Panc1 (cell line): ENCODE results near the gene CCDC40. TPM values are rescaled to one million over a fixed set of nuclear protein-coding genes. Genes with fewer than 3 reads are reported as not detected.

Experiments used
- ATAC-seq: fragments of 200-7000 bp; cut with Tn5 transposase; 2 replicates; pipeline ENCODE4 v1.9.1; 2020; ENCODE audit warnings: mild to moderate bottlenecking, moderate library complexity
- BruUV-seq: library from RNA; stranded (reverse); fragments of 400-500 nt; replicated peaks from 2 replicates; lab custom pipeline; 2021; lab: Mats Ljungman, UMichigan
- CTCF ChIA-PET: fragments of 300-600 bp; sonication (Branson Sonifier 250); formaldehyde crosslinking; loops from one replicate; lab custom pipeline; 2022; ENCODE audit warnings: antibody characterized with exemption; lab: Charles Lee
- POLR2A ChIA-PET: fragments of 300-600 bp; sonication (Branson Sonifier 250); formaldehyde crosslinking; loops from one replicate; lab custom pipeline; 2022; ENCODE audit warnings: antibody characterized with exemption; lab: Charles Lee
- DNase-seq: peaks from one replicate; pipeline ENCODE4 v3.0.0-alpha.2; 2010; ENCODE audit warnings: low read depth, low spot score
- H3K27ac ChIP-seq: 2 replicates; pipeline ENCODE4 v1.5.1; 2011; ENCODE audit warnings: mild to moderate bottlenecking, low read length, inconsistent platforms
- H3K27me3 ChIP-seq: fragments of 200-500 bp; sonication (Bioruptor generic); 2 replicates; pipeline ENCODE4 v1.6.0; 2014; ENCODE audit warnings: low read length, inconsistent platforms; ENCODE audit not compliant: control insufficient read depth, insufficient read depth
- H3K36me3 ChIP-seq: fragments of 200-500 bp; sonication (Bioruptor generic); 2 replicates; pipeline ENCODE4 v1.5.1; 2014; ENCODE audit warnings: inconsistent platforms, mild to moderate bottlenecking, low read length, moderate library complexity; ENCODE audit not compliant: control insufficient read depth, insufficient read depth
- H3K4me1 ChIP-seq: 2 replicates; pipeline ENCODE4 v1.5.1; 2011; ENCODE audit warnings: inconsistent platforms, mild to moderate bottlenecking, low read length, moderate library complexity; ENCODE audit not compliant: control insufficient read depth, insufficient read depth
- H3K4me3 ChIP-seq, 2 experiments: 2 replicates each; pipeline ENCODE4 v1.5.1; 2011 to 2012; ENCODE audit warnings: low read depth in 2 of 2, low read length in 2 of 2, mild to moderate bottlenecking in 2 of 2, inconsistent platforms in 1 of 2, moderate library complexity in 1 of 2
- H3K9me3 ChIP-seq: fragments of 200-500 bp; sonication (Bioruptor generic); 2 replicates; pipeline ENCODE4 v1.5.1; 2014; ENCODE audit warnings: low read depth, mild to moderate bottlenecking, inconsistent platforms, low read length, moderate library complexity; ENCODE audit not compliant: control insufficient read depth, insufficient read depth
- CTCF ChIP-seq: fragments of 450-650 bp; IDR thresholded peaks from 2 replicates; pipeline ENCODE4 v1.5.1; 2017; ENCODE audit warnings: mild to moderate bottlenecking
- POLR2AphosphoS5 ChIP-seq: IDR thresholded peaks from 2 replicates; pipeline ENCODE4 v1.6.1; 2012; ENCODE audit warnings: mild to moderate bottlenecking, low read depth, low read length, moderate library complexity
- REST ChIP-seq, 2 experiments: IDR thresholded peaks; 2 replicates each; pipeline ENCODE4 v1.6.1; 2011 to 2012; ENCODE audit warnings: low read depth in 2 of 2, control low read depth in 1 of 2, low read length in 1 of 2, mild to moderate bottlenecking in 1 of 2, moderate library complexity in 1 of 2; ENCODE audit not compliant: insufficient read depth in 1 of 2
- SIN3A ChIP-seq: IDR thresholded peaks from 2 replicates; pipeline ENCODE4 v1.6.1; 2012; ENCODE audit warnings: low read depth, mild to moderate bottlenecking, low read length, moderate library complexity, borderline replicate concordance; ENCODE audit not compliant: insufficient read depth
- TCF7L2 ChIP-seq: IDR thresholded peaks from 2 replicates; pipeline ENCODE4 v1.6.1; 2011; ENCODE audit warnings: mild to moderate bottlenecking, low read depth, low read length, inconsistent platforms
- in situ Hi-C: cut with HindIII; loops from 2 replicates; pipeline ENCODE4 v1.10.0; 2016; ENCODE audit warnings: low sequenced_read_pairs, low pct_unique_long_range_greater_than_20kb
- intact Hi-C: fragments of 100-400 bp; cut with micrococcal nuclease; formaldehyde crosslinking; loops from one replicate; pipeline ENCODE4 v1.10.0; 2022; ENCODE audit not compliant: unreplicated experiment
- total RNA-seq: library from RNA; stranded (reverse); gene quantifications from one replicate; pipeline ENCODE4 v1.2.1, GENCODE V29; 2021; ENCODE audit not compliant: unreplicated experiment

Gene CCDC40
- total RNA-seq, 1 experiment from 2014 or later, result 18.0 TPM

GRCh38 chr17:80122926-80123505 lies 86.6 kb downstream of the CCDC40 start:
- Histone ChIP-seq H3K4me1 (0 out of 2 replicates have a peak, but pooled peaks cover 3% of the 10 kb centered on the region), H3K27ac (no peak overlapping the region), H3K27me3 (no peaks in the 10 kb centered on the region), H3K4me3 (no peak overlapping the region), H3K9me3 (no peaks in the 10 kb centered on the region), H3K36me3 (no peaks in the 10 kb centered on the region)
- TF ChIP-seq SIN3A (no peak), REST (IDR thresholded peaks at IDR 0.05; ENCODE audit: insufficient read depth in 1 of 2, low read depth in 2 of 2, low read length in 1 of 2) (no peak), POLR2AphosphoS5 (no peak), CTCF (no peak), TCF7L2 (no peak)
- in situ Hi-C loops (no loop called here), intact Hi-C loops (no loop called here)
- no TSS peak for BruUV-seq
- DNase-seq (no peak), ATAC-seq (no peak)
- ChIA-PET POLR2A (no interaction called here), CTCF (no interaction called here)

- 0 out of 2 replicates have a peak, but pooled peaks cover 3% of the 10 kb centered on the region for H3K4me1 ChIP-seq
- POLR2A ChIA-PET, result no interaction called here
- H3K27me3 ChIP-seq, result no peaks in the 10 kb centered on the region
- H3K36me3 ChIP-seq, result no peaks in the 10 kb centered on the region
- ATAC-seq, result no peak
- CTCF ChIA-PET, result interaction anchor here (1.1 kb wide), 1 partner anchor 23 kb away, joined by 3 read pairs; the partner anchor contains the start of gene GAA
- no peaks in the 10 kb centered on the region for H3K9me3 ChIP-seq
- TF ChIP-seq TCF7L2, result no peak
- no peak for TF ChIP-seq POLR2AphosphoS5
- no peak for TF ChIP-seq CTCF
- no peak overlapping the region for H3K4me3 ChIP-seq
- intact Hi-C loops (no loop called here), in situ Hi-C loops (no loop called here)
- H3K27ac ChIP-seq, result no peak overlapping the region
- no peak for DNase-seq
- BruUV-seq, result no TSS peak
These were observed 87.3 kb downstream of the CCDC40 start for GRCh38 chr17:80123791-80124190.
